Mesendoderm (in vitro differentiated cells): ENCODE results near the gene PRKD3. TPM values are rescaled to one million over a fixed set of nuclear protein-coding genes. Genes with fewer than 3 reads are reported as not detected.

Experiments
- DNase-seq: peaks from one replicate; pipeline ENCODE4 v3.0.0; 2013
- H2AK5ac ChIP-seq: 2 replicates; pipeline ENCODE4 v1.6.1; 2013; ENCODE audit warnings: low read length, inconsistent platforms
- H2BK120ac ChIP-seq: 2 replicates; pipeline ENCODE4 v1.6.1; 2013; ENCODE audit warnings: low read depth, mild to moderate bottlenecking, low read length, moderate library complexity, mixed read lengths
- H2BK15ac ChIP-seq: replicated peaks from 2 replicates; pipeline ENCODE4 v1.6.1; 2013; ENCODE audit warnings: low read depth, mild to moderate bottlenecking, moderate library complexity
- H2BK5ac ChIP-seq: 2 replicates; pipeline ENCODE4 v1.6.1; 2013; ENCODE audit warnings: low read length, inconsistent platforms
- H3K18ac ChIP-seq: 2 replicates; pipeline ENCODE4 v1.6.1; 2013; ENCODE audit warnings: mild to moderate bottlenecking, low read length, mixed read lengths
- H3K23ac ChIP-seq: one replicate; pipeline ENCODE4 v1.6.1; 2013; ENCODE audit warnings: low read length
- H3K27ac ChIP-seq: 2 replicates; pipeline ENCODE4 v1.5.1; 2013; ENCODE audit warnings: low read depth, mild to moderate bottlenecking, inconsistent platforms, low read length, moderate library complexity
- H3K27me3 ChIP-seq: 2 replicates; pipeline ENCODE4 v1.6.1; 2013; ENCODE audit warnings: low read length, control low read depth, mild to moderate bottlenecking, inconsistent platforms; ENCODE audit not compliant: insufficient read depth, poor library complexity
- H3K36me3 ChIP-seq: 2 replicates; pipeline ENCODE4 v1.6.1; 2013; ENCODE audit warnings: low read length, inconsistent platforms; ENCODE audit not compliant: control insufficient read depth, insufficient read depth
- H3K4ac ChIP-seq: one replicate; pipeline ENCODE4 v1.6.1; 2013; ENCODE audit warnings: low read depth, mild to moderate bottlenecking, low read length, moderate library complexity
- H3K4me1 ChIP-seq: 2 replicates; pipeline ENCODE4 v1.6.1; 2013; ENCODE audit warnings: low read depth, low read length, inconsistent platforms; ENCODE audit not compliant: control insufficient read depth
- H3K4me2 ChIP-seq: 2 replicates; pipeline ENCODE4 v1.6.1; 2013; ENCODE audit warnings: low read length
- H3K4me3 ChIP-seq: 2 replicates; pipeline ENCODE4 v1.5.1; 2013; ENCODE audit warnings: mild to moderate bottlenecking, low read length
- H3K56ac ChIP-seq: one replicate; pipeline ENCODE4 v1.6.1; 2013; ENCODE audit warnings: low read length
- H3K79me1 ChIP-seq: 2 replicates; pipeline ENCODE4 v1.6.1; 2013; ENCODE audit warnings: low read length, inconsistent platforms
- H3K79me2 ChIP-seq: 2 replicates; pipeline ENCODE4 v1.6.1; 2013; ENCODE audit warnings: mild to moderate bottlenecking, low read length; ENCODE audit not compliant: control insufficient read depth, insufficient read depth
- H3K9ac ChIP-seq: 2 replicates; pipeline ENCODE4 v1.6.1; 2013; ENCODE audit warnings: low read length, inconsistent platforms
- H4K5ac ChIP-seq: one replicate; pipeline ENCODE4 v1.6.1; 2013; ENCODE audit warnings: low read length
- H4K8ac ChIP-seq: one replicate; pipeline ENCODE4 v1.6.1; 2013; ENCODE audit warnings: low read depth, mild to moderate bottlenecking, control low read depth, low read length, moderate library complexity
- WGBS: extraction: QIAGEN DNeasy Blood & Tissue Kit; methylation state at CpG from one replicate; pipeline ENCODE4 v1.1.7; 2013; ENCODE audit warnings: low lambda C conversion rate, missing lambda C conversion rate; ENCODE audit not compliant: insufficient coverage; ENCODE audit errors: extremely low coverage; 5-methylcytosine and 5-hydroxymethylcytosine counted together
- small RNA-seq: library from polyadenylated mRNA; stranded (forward); fragments of <200 nt; extraction: miRNeasy Mini kit (QIAGEN cat#:217004); gene quantifications from one replicate; pipeline ENCODE3, GENCODE V24; 2013; ENCODE audit not compliant: insufficient read depth

PRKD3 gene

DNA sequence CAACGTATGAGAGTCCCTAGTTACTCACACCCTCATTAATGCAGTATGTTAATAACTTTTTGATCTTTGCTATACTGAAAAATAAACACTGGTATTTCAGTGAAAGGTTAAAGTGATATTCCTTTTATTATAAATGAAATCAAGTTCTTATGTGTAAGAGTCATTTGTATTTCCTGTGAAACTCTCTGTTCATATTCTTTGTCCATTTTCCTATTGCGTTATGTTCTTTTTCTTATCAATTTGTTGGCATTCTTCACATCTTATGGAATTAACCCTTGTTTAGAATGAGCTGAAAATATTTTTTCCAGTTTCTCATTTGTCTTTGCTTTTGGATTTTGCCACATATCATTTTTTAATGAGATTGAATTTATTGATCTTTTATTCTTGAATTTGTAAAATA lies 48.3 kb downstream of the PRKD3 start:
- DNase-seq = no peak
- H3K18ac ChIP-seq = no peak overlapping the region
- H2BK5ac ChIP-seq = no peak overlapping the region
- no peak overlapping the region for H3K4me2 ChIP-seq
- H3K79me1 ChIP-seq = peaks cover 1% of the 10 kb centered on the region
- H3K4me1 ChIP-seq = peaks cover 4% of the 10 kb centered on the region
- no peak overlapping the region for H4K8ac ChIP-seq
- no peak overlapping the region for H3K56ac ChIP-seq
- no peak overlapping the region for H3K4me3 ChIP-seq
- no peaks in the 10 kb centered on the region for H3K27me3 ChIP-seq
- H2BK15ac ChIP-seq = no peak overlapping the region
- WGBS = no CpG with 5 or more reads among the region's 2 CpGs
- no peak overlapping the region for H2BK120ac ChIP-seq
- H3K27ac ChIP-seq = no peak overlapping the region
- peaks cover 4% of the 10 kb centered on the region for H3K36me3 ChIP-seq
- H3K4ac ChIP-seq = no peak overlapping the region
- no peaks in the 10 kb centered on the region for H3K79me2 ChIP-seq
- no peak overlapping the region for H3K9ac ChIP-seq
- no peak overlapping the region for H2AK5ac ChIP-seq
- H4K5ac ChIP-seq = no peak overlapping the region
- H3K23ac ChIP-seq = no peak overlapping the region

Small RNA genes lying within 50 kb of the gene (small RNA-seq; reads per million reads assigned to genes)
- gene RNU6-939P = not detected
